GM21367 (cell line): ENCODE measurements around the gene FANCM.
"Not testable (repeated sequence)": the region's sequence is repeated elsewhere in the genome, so short reads cannot be mapped to it uniquely, and the experiment has no call there.

Experiments
- ATAC-seq: cut with Tn5 transposase; IDR thresholded peaks from one replicate; pipeline ENCODE4 v1.9.1; 2021; ENCODE audit not compliant: unreplicated experiment

FANCM gene

DNA sequence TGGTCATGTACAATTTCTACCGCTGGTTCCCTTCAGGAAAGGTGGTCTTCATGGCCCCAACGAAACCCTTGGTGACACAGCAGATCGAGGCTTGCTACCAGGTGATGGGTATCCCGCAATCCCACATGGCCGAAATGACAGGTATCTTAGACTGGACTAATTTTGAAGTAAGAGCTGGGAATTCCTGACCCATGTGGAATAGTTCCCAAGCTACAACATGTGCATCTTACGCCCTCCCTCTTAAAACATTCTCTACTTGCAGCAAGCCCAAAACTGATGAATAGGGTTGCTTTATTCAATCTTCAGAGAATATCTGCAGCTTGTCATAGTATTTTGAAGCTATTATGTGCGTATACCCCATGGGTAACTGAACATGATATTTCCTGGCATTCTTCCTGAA, 669 bp downstream of the FANCM start:
- ATAC-seq: no peak

- no peak for ATAC-seq
These were observed 5.0 kb downstream of the FANCM start for GRCh38 chr14:45140661-45141187.

DNA sequence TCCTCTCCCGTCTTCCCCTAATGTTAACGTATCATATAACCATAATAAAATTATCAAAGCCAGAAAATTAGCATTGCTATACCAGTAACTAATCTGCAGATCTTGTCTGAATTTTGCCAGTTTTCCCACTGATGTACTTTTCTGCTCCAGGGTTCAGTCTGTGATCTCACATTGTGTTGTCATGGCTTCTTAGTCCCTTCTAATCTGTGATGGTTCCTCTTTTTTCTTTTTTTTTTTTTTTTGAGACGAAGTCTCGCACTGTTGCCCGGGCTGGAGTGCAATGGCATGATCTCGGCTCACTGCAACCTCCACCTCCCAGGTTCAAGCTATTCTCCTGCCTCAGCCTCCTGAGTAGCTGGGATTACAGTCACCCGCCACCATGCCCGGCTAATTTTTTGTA, 6.4 kb downstream of the FANCM start:
- ATAC-seq: not testable (repeated sequence)

DNA sequence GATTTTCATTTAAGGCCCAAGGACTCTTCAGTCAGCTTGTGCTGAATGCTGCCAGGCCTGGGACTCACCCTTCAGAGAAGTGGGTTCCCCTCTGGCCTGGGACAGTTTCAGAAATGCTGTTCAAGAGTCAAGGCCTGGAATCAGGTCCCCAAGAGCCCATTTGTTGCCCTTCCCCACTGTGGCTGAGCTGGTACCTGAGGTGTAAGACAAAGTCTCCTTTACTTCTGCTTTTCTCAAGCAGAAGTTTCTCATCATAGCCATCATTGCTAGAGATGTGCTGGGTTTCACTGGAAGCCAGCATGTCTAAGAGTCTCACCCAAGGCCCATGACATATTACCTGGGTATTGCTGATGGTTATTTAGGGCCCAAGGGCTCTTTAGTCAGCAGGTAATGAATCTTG, 8.9 kb downstream of the FANCM start:
- peak; percentile 63 for ATAC-seq

DNA sequence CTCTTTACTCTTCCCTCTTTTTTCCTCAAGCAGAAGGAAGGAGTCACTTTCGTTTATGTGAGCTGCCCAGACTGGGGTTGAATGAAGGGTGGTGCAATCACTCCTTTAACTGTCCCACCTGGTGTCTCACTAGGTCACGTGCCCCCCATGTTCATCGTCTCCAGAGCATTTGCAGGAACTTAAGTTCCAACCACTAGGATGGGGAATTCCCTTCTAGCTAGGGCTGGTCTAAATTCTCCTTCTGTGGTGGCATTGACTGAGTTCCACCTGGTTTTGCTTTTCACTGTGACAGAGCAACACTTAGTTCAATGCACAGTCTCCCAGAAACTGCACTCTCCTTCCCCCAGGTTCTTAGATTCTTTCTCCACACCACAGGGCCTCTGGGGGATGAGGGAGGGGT, 9.5 kb downstream of the FANCM start:
- ATAC-seq: peak; percentile 54

GRCh38 chr14:45149602-45150001, 13.9 kb downstream of the FANCM start:
- no peak for ATAC-seq

GRCh38 chr14:45150386-45150890, 14.7 kb downstream of the FANCM start:
- ATAC-seq: no peak

DNA sequence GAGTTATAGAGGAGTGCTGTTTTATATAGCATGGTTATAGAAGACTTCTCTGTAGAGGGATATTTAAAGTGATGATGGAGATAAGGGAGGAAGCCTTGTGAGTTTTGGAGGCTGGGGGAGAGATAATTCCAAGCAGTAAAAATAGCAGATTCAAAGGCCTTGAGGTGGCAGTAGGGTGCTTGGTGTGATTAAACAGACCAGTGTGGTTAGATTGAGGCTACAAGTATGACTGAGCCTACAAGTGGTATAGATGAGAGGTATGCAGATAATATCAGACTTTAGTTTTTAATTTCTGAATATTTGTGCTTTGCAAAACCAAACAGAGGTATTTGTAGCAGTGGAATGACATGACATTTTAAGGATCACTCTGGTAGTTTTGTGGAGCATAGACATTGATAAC, 20.3 kb downstream of the FANCM start:
- ATAC-seq: no peak

DNA sequence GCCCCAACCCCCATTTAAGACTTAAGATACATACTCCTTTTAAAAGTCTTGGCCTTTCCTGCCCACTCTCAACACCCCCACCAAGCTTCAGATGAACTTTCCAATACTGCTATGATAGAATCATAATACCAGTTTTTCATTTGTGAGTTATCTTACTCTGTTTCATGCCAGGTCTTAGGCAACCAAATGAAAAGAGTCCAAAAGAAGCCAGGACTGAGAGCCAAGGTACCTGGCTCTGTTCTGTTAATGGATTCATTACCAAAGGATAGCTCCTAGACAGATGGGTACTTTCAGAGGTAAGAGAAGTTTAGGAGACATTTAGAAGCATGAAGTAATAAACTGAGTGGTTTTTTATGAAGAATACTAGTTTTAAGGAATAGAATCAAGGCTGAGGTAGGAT, 34.2 kb downstream of the FANCM start:
- no peak for ATAC-seq

DNA sequence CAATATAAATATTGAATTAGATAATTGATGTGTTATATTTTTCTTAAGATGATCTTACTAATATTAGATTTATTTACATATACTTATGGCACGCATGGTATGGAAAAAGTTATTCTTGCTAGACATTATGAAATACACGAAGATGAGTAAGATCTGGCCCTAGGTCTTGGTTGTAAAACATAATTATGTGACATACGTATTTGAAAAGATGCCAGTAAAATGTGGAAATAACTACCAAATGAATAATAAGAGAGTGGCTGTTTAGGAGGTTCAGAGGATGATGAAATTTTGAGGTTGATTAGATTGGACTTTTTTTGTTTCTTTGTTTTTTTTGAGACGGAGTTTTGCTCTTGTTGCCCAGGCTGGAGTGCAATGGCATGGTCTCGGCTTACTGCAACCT, 41.3 kb downstream of the FANCM start:
- ATAC-seq: no peak

DNA sequence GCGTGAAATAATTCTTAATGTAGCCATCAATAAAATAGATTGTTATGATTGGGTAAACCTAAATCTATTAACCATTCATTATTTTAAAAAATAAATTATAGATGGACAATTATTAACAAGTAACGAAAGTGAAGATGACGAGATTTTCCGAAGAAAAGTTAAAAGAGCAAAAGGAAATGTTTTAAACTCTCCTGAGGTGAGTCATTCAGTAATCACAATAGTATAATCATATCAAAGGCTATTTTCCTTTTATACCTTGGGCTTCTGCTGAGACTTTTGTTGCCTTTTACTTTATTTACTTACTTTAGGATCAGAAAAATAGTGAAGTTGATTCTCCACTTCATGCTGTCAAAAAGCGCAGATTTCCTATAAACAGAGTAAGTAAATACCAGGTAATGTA, 45.6 kb downstream of the FANCM start:
- no peak for ATAC-seq

GRCh38 chr14:45181806-45182205, 46.1 kb downstream of the FANCM start:
- no peak for ATAC-seq

GRCh38 chr14:45185100-45185814, 49.5 kb downstream of the FANCM start:
- no peak for ATAC-seq

- no peak for ATAC-seq
These were observed 59.2 kb downstream of the FANCM start for GRCh38 chr14:45194964-45195363.

GRCh38 chr14:45198551-45198950, 62.8 kb downstream of the FANCM start:
- no peak for ATAC-seq

- ATAC-seq: no peak
These were observed 63.5 kb downstream of the FANCM start for GRCh38 chr14:45199230-45199629.

DNA sequence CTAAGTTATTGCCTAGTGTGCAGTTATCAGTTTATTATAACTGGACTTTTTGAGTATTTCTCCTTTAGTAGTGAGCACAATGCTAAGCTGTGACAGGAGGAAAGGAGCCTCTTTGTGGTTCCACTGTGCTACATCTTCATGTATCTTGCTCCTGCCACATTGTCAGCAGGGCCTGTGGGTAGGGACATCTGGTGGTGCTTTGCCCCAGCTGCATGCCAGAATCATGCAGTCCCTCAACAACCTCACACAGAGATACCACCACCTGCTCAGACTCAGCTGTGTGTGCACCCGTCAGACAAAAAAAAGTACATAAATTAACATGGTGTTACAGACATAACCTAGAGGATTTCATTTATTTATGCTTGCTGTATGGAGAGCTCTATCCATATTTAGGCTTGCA, 66.2 kb downstream of the FANCM start:
- peak; percentile 77 for ATAC-seq

- no peak for ATAC-seq
These were observed 68.5 kb downstream of the FANCM start for GRCh38 chr14:45204241-45204640.

- ATAC-seq: no peak
These were observed 74.4 kb downstream of the FANCM start for GRCh38 chr14:45210159-45210558.

DNA sequence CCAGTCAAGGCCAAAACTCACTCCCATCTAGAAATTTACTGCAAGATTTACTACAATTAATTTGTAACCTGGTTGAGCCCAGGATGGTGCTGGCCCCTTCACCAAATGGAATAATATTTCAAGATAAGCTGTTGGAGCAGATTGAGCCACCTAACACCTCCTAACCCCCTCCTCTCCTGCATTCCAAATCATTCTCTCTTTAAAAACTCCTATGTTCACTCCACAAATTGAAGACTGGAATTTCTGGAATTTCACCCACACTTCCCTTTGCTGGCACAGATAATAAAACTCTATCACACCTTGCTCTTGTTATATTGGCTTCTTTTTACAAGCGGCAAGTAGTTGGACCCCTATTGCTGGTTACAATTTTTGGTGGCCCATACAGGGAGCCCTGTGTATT, 75.6 kb downstream of the FANCM start:
- no peak for ATAC-seq

GRCh38 chr14:45212231-45212630, 76.5 kb downstream of the FANCM start:
- ATAC-seq: no peak

DNA sequence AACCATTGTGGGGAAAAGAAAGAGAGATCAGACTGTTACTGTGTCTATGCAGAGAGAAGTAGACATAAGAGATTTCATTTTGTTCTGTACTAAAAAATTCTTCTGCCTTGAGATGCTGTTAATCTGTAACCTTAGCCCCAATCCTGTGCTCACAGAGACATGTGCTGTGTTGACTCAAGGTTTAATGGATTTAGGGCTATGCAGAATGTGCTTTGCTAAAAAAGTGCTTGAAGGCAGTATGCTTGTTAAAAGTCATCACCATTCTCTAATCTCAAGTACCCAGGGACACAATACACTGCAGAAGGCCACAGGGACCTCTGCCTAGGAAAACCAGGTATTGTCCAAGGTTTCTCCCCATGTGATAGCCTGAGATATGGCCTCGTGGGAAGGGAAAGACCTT, 78.0 kb downstream of the FANCM start:
- ATAC-seq: not testable (repeated sequence)

- not testable (repeated sequence) for ATAC-seq
These were observed 78.6 kb downstream of the FANCM start for GRCh38 chr14:45214341-45214740.
